Measurements from ENCODE around the gene DLGAP1.

DNA sequence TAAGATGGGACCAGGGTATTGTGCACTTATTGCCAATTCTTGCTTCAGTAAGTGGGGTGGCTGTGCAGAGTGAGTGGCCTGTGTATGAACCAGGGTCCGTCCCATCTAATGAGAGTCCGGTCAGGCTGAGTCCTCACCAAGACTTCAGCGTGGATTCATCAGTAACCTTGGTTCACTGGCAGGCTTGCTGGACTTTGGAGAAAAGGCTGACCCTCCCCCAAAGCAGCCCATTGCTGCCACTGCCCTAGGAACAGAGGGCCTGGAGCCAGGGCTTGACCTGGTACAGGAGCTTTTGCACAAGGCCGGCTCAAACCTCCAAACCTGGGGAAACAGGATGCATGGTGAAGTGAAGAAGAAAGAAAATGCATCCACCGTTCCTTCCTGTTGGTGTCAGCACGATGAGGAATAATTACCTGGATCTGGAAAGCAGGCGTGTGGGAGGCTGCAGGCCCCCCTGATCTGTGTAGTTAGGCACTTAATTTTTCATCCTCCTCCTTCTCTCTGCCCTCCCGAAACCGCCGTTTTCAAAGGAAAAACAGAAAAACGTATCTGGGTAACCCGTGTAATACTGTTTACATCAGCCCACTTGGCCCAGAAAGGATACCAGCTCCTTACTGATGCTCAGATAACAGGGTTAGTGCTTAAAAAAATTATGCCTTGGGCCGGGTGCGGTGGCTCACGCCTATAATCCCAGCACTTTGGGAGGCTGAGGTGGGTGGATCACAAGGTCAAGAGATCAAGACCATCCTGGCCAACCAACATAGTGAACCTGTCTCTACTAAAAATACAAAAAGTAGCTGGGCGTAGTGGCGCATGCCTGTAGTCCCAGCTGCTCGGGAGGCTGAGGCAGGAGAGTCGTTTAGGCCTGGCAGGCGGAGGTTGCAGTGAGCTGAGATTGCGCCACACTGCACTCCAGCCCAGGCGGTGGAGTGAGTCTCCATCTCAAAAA is 857.4 kb downstream of the DLGAP1 start:
- TF ChIP-seq YY1 (IDR thresholded peaks at IDR 0.05; ENCODE audit: low read depth): no peak
- TF ChIP-seq FOXM1 (IDR thresholded peaks at IDR 0.05; ENCODE audit: borderline replicate concordance, low read depth): no peak

Measured in Ishikawa (cell line).